ENCODE results near the gene LGALS8.
"Not testable (repeated sequence)": the region's sequence is repeated elsewhere in the genome, so short reads cannot be mapped to it uniquely, and the experiment has no call there.

LGALS8 gene

GRCh38 chr1:236580404-236580803, 56.6 kb downstream of the LGALS8 start:
- in situ Hi-C loops (cut with MboI; ENCODE audit: low sequenced_read_pairs), result not testable (repeated sequence)

GRCh38 chr1:236581528-236581927, 57.7 kb downstream of the LGALS8 start:
- in situ Hi-C loops (cut with MboI; ENCODE audit: low sequenced_read_pairs), result no loop called here

GRCh38 chr1:236589531-236589930, 65.7 kb downstream of the LGALS8 start:
- in situ Hi-C loops (cut with MboI; ENCODE audit: low sequenced_read_pairs), result no loop called here

- in situ Hi-C loops (cut with MboI; ENCODE audit: low sequenced_read_pairs), result no loop called here
Measured at GRCh38 chr1:236590553-236591150, 66.9 kb downstream of the LGALS8 start.

- in situ Hi-C loops (cut with MboI; ENCODE audit: low sequenced_read_pairs), result loop anchor here (25.0 kb wide), 1 partner anchor 785 kb away; no protein-coding TSS in a partner anchor
Measured at GRCh38 chr1:236602171-236602570, 78.4 kb downstream of the LGALS8 start.

Measured in HL-60/S4 treated with phorbol 12-myristate 13-acetate at 8.2 ng/mL for 4 days and 3 days (cell line).